Measurements from ENCODE around the gene PAPOLG.

GRCh38 chr2:60806988-60807681 is 51.1 kb downstream of the PAPOLG start:
- TF ChIP-seq CTCF (IDR thresholded peaks at IDR 0.05; ENCODE audit: low read length) (no peak), EZH2 (IDR thresholded peaks at IDR 0.05; ENCODE audit: borderline replicate concordance, low read length) (no peak)

All from OCI-LY1 (cell line).